Panc1 (cell line): ENCODE measurements around the gene HSD3B2.

ENCODE experiments used
- CTCF ChIP-seq: fragments of 450-650 bp; IDR thresholded peaks from 2 replicates; pipeline ENCODE4 v1.5.1; 2017; ENCODE audit warnings: mild to moderate bottlenecking
- TCF7L2 ChIP-seq: IDR thresholded peaks from 2 replicates; pipeline ENCODE4 v1.6.1; 2011; ENCODE audit warnings: mild to moderate bottlenecking, low read depth, low read length, inconsistent platforms

GRCh38 chr1:119404736-119405135, 10.2 kb upstream of the HSD3B2 start:
- TF ChIP-seq TCF7L2 = no peak
- no peak for TF ChIP-seq CTCF
